ENCODE results near the gene GDF10.

GDF10 gene

DNA sequence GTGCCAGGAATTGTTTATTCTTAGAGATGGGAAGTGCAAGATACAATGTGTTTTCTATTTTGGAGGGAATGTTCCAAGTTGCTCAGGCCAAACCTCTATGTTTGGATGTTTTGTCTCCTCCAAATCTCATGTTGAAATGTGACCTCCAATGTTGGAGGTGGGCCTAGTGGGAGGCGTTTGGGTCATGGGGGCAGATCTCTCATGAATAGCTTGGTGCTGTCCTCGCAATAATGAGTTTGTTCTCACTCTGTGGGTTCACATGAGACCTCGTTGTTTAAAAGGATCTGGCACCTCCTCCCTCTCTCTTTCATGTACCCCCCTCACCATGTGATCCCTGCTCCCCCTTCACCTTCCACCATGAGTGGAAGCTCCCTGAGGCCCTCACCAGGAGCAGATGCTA is 8.3 kb upstream of the GDF10 start:
- Histone ChIP-seq H3K4me1 (ENCODE audit: control insufficient read depth, low read depth, low read length) (no peaks in the 10 kb centered on the region), H3K79me1 (ENCODE audit: low read length) (no peaks in the 10 kb centered on the region), H3K4ac (ENCODE audit: low read depth, low read length) (no peak overlapping the region), H3K56ac (ENCODE audit: low read length) (no peak overlapping the region), H4K5ac (ENCODE audit: low read length) (no peak overlapping the region), H2AK5ac (ENCODE audit: low read length) (no peak overlapping the region), H3K23ac (ENCODE audit: low read length) (no peak overlapping the region), H2BK120ac (ENCODE audit: low read depth, low read length) (no peak overlapping the region), H3K27ac (ENCODE audit: low read depth, low read length) (no peak overlapping the region), H3K18ac (ENCODE audit: low read length) (no peak overlapping the region), H3K9ac (ENCODE audit: low read length) (no peak overlapping the region), H2BK15ac (replicated peaks; ENCODE audit: low read depth) (no peak overlapping the region), H2BK5ac (ENCODE audit: low read length) (no peak overlapping the region), H4K8ac (ENCODE audit: low read depth, low read length) (no peak overlapping the region), H3K4me2 (ENCODE audit: low read length) (no peak overlapping the region), H3K36me3 (ENCODE audit: control insufficient read depth, insufficient read depth, low read length) (no peaks in the 10 kb centered on the region), H3K4me3 (ENCODE audit: low read length) (no peak overlapping the region), H3K79me2 (ENCODE audit: control insufficient read depth, insufficient read depth, low read length) (no peaks in the 10 kb centered on the region), H3K27me3 (ENCODE audit: insufficient read depth, low read length, poor library complexity) (no peaks in the 10 kb centered on the region)
- DNase-seq: no peak
- no CpG with 5 or more reads among the region's 3 CpGs for WGBS (ENCODE audit: extremely low coverage, insufficient coverage, low lambda C conversion rate)

DNA sequence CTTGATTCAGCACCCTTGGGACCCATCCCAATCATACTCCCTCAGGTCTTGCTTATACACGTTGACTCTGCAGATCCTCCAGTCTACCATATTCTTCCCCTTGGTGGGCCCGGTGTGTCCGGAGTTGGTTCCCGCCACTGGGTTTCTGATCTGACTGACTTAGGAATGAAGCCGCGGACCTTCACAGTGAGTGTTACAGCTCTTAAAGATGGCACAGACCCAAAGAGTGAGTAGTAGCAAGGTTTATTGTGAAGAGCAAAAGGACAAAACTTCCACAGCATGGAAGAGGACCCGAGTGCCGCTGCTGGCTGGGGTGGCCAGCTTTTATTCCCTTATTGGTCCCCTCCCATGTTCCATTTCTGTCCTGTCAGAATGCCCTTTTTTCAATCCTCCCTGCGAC is 5.9 kb upstream of the GDF10 start:
- H3K79me2 ChIP-seq (ENCODE audit: control insufficient read depth, insufficient read depth, low read length): no peaks in the 10 kb centered on the region
- H2BK120ac ChIP-seq (ENCODE audit: low read depth, low read length): no peak overlapping the region
- H3K36me3 ChIP-seq (ENCODE audit: control insufficient read depth, insufficient read depth, low read length): no peaks in the 10 kb centered on the region
- no peaks in the 10 kb centered on the region for H3K4me1 ChIP-seq (ENCODE audit: control insufficient read depth, low read depth, low read length)
- H4K5ac ChIP-seq (ENCODE audit: low read length): no peak overlapping the region
- no peak for DNase-seq
- H3K27me3 ChIP-seq (ENCODE audit: insufficient read depth, low read length, poor library complexity): no peaks in the 10 kb centered on the region
- no peaks in the 10 kb centered on the region for H3K79me1 ChIP-seq (ENCODE audit: low read length)
- no peak overlapping the region for H3K23ac ChIP-seq (ENCODE audit: low read length)
- no peak overlapping the region for H3K4me3 ChIP-seq (ENCODE audit: low read length)
- H3K18ac ChIP-seq (ENCODE audit: low read length): no peak overlapping the region
- no peak overlapping the region for H2BK5ac ChIP-seq (ENCODE audit: low read length)
- H2BK15ac ChIP-seq (replicated peaks; ENCODE audit: low read depth): no peak overlapping the region
- no peak overlapping the region for H3K56ac ChIP-seq (ENCODE audit: low read length)
- no peak overlapping the region for H3K27ac ChIP-seq (ENCODE audit: low read depth, low read length)
- no peak overlapping the region for H3K4ac ChIP-seq (ENCODE audit: low read depth, low read length)
- no peak overlapping the region for H4K8ac ChIP-seq (ENCODE audit: low read depth, low read length)
- no peak overlapping the region for H3K4me2 ChIP-seq (ENCODE audit: low read length)
- no peak overlapping the region for H2AK5ac ChIP-seq (ENCODE audit: low read length)
- no CpG with 5 or more reads among the region's 9 CpGs for WGBS (ENCODE audit: extremely low coverage, insufficient coverage, low lambda C conversion rate)
- H3K9ac ChIP-seq (ENCODE audit: low read length): no peak overlapping the region

DNA sequence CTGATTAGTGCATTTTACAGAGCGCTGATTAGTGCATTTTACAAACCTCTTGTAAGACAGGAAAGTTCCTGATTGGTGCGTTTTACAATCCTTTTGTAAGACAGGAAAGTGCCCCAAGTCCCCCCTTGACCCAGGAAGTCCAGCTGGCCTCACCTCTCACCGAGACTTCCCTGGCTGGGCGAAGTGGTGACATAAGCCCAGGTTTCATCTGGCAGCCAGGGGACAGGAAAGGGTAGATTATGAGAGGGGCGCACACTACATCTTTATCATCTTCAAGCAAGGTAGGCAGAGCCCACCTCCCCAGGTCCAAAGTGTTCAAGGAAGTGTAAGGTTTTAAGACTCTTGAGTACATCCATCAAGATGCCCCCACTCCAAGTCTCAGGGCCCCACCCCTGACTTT is 5.5 kb upstream of the GDF10 start:
- H2BK15ac ChIP-seq (replicated peaks; ENCODE audit: low read depth): no peak overlapping the region
- H3K27ac ChIP-seq (ENCODE audit: low read depth, low read length): no peak overlapping the region
- no peak overlapping the region for H4K8ac ChIP-seq (ENCODE audit: low read depth, low read length)
- no peak overlapping the region for H3K4me3 ChIP-seq (ENCODE audit: low read length)
- no peak overlapping the region for H3K18ac ChIP-seq (ENCODE audit: low read length)
- H3K4me2 ChIP-seq (ENCODE audit: low read length): no peak overlapping the region
- no peaks in the 10 kb centered on the region for H3K4me1 ChIP-seq (ENCODE audit: control insufficient read depth, low read depth, low read length)
- H3K79me1 ChIP-seq (ENCODE audit: low read length): no peaks in the 10 kb centered on the region
- H4K5ac ChIP-seq (ENCODE audit: low read length): no peak overlapping the region
- no peak overlapping the region for H3K4ac ChIP-seq (ENCODE audit: low read depth, low read length)
- no peak overlapping the region for H2BK5ac ChIP-seq (ENCODE audit: low read length)
- H3K56ac ChIP-seq (ENCODE audit: low read length): no peak overlapping the region
- DNase-seq: no peak
- H3K36me3 ChIP-seq (ENCODE audit: control insufficient read depth, insufficient read depth, low read length): no peaks in the 10 kb centered on the region
- H2AK5ac ChIP-seq (ENCODE audit: low read length): no peak overlapping the region
- WGBS (ENCODE audit: extremely low coverage, insufficient coverage, low lambda C conversion rate): no CpG with 5 or more reads among the region's 5 CpGs
- H2BK120ac ChIP-seq (ENCODE audit: low read depth, low read length): no peak overlapping the region
- H3K9ac ChIP-seq (ENCODE audit: low read length): no peak overlapping the region
- H3K23ac ChIP-seq (ENCODE audit: low read length): no peak overlapping the region
- H3K79me2 ChIP-seq (ENCODE audit: control insufficient read depth, insufficient read depth, low read length): no peaks in the 10 kb centered on the region
- H3K27me3 ChIP-seq (ENCODE audit: insufficient read depth, low read length, poor library complexity): peaks cover 2% of the 10 kb centered on the region

DNA sequence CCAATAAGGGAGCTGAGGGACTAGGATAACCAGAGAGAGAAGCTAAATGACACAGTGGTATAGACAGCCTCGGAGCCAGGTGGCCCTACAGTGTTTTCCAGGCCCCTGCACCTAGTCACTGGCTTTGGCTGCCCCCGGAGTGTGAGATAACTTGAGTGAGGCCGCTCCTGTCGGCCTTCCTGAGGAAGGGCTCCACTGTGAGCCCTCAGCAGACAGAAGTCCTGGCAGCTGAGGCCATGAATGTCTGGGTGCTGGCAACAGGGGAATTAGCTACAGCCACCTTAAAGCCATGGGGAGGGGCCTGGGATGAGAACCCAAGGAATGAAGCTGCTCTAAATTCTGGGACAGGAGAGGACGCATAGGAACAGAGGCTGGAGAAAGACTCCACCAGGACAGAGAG is 4.6 kb upstream of the GDF10 start:
- no CpG with 5 or more reads among the region's 5 CpGs for WGBS (ENCODE audit: extremely low coverage, insufficient coverage, low lambda C conversion rate)
- H3K4ac ChIP-seq (ENCODE audit: low read depth, low read length): no peak overlapping the region
- no peak overlapping the region for H2BK15ac ChIP-seq (replicated peaks; ENCODE audit: low read depth)
- DNase-seq: no peak
- no peaks in the 10 kb centered on the region for H3K36me3 ChIP-seq (ENCODE audit: control insufficient read depth, insufficient read depth, low read length)
- H3K27me3 ChIP-seq (ENCODE audit: insufficient read depth, low read length, poor library complexity): peaks cover 7% of the 10 kb centered on the region
- no peak overlapping the region for H4K8ac ChIP-seq (ENCODE audit: low read depth, low read length)
- H4K5ac ChIP-seq (ENCODE audit: low read length): no peak overlapping the region
- no peak overlapping the region for H3K4me2 ChIP-seq (ENCODE audit: low read length)
- H3K56ac ChIP-seq (ENCODE audit: low read length): no peak overlapping the region
- H3K23ac ChIP-seq (ENCODE audit: low read length): no peak overlapping the region
- no peak overlapping the region for H2BK5ac ChIP-seq (ENCODE audit: low read length)
- H3K79me2 ChIP-seq (ENCODE audit: control insufficient read depth, insufficient read depth, low read length): no peaks in the 10 kb centered on the region
- no peak overlapping the region for H2AK5ac ChIP-seq (ENCODE audit: low read length)
- H2BK120ac ChIP-seq (ENCODE audit: low read depth, low read length): no peak overlapping the region
- H3K27ac ChIP-seq (ENCODE audit: low read depth, low read length): no peak overlapping the region
- no peak overlapping the region for H3K9ac ChIP-seq (ENCODE audit: low read length)
- no peak overlapping the region for H3K4me3 ChIP-seq (ENCODE audit: low read length)
- H3K18ac ChIP-seq (ENCODE audit: low read length): no peak overlapping the region
- H3K79me1 ChIP-seq (ENCODE audit: low read length): no peaks in the 10 kb centered on the region
- no peaks in the 10 kb centered on the region for H3K4me1 ChIP-seq (ENCODE audit: control insufficient read depth, low read depth, low read length)

DNA sequence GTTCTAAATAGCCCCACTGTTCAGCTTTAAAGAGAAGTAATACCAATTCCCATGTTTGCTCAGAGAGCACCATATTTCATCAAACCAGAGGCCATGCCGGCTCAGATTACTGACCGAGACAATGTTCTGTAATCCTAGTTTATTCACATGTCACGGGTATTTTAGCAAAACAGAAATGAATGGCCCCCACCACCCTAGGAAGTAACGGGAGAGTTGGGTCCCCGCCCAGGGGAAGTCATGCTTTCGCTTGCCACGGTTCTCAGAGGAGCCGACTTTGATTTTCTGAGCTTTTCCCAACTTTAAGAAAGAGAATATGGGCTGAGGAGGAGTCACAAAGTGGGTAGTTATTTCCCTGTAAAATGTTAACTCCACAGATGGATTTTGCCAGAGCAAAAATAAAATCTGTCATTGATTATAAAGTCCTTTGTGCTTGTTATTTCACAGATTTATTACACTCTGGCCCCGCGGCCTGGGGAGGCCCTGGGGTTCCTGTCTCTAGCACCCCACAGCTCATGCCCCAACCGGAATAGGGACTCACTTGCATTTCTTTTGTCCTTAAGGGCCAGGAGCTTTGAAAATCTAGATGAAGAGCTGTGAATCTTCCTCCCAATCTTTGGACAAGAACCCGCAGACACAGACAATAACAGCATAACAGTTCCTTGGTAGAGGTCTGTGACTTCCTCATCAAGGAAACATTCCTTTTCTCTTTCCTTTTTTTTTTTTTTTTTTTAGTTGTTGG is 3.7 kb upstream of the GDF10 start:
- Histone ChIP-seq H3K27me3 (ENCODE audit: insufficient read depth, low read length, poor library complexity) (peaks cover 10% of the 10 kb centered on the region), H4K8ac (ENCODE audit: low read depth, low read length) (no peak overlapping the region), H4K5ac (ENCODE audit: low read length) (no peak overlapping the region), H3K4me2 (ENCODE audit: low read length) (no peak overlapping the region), H3K18ac (ENCODE audit: low read length) (no peak overlapping the region), H3K4ac (ENCODE audit: low read depth, low read length) (no peak overlapping the region), H3K56ac (ENCODE audit: low read length) (no peak overlapping the region), H3K27ac (ENCODE audit: low read depth, low read length) (no peak overlapping the region), H3K4me3 (ENCODE audit: low read length) (no peak overlapping the region), H2BK5ac (ENCODE audit: low read length) (no peak overlapping the region), H3K36me3 (ENCODE audit: control insufficient read depth, insufficient read depth, low read length) (no peaks in the 10 kb centered on the region), H2BK15ac (replicated peaks; ENCODE audit: low read depth) (no peak overlapping the region), H3K9ac (ENCODE audit: low read length) (no peak overlapping the region), H3K23ac (ENCODE audit: low read length) (no peak overlapping the region), H3K4me1 (ENCODE audit: control insufficient read depth, low read depth, low read length) (no peaks in the 10 kb centered on the region), H2BK120ac (ENCODE audit: low read depth, low read length) (no peak overlapping the region), H3K79me1 (ENCODE audit: low read length) (no peaks in the 10 kb centered on the region), H3K79me2 (ENCODE audit: control insufficient read depth, insufficient read depth, low read length) (no peaks in the 10 kb centered on the region), H2AK5ac (ENCODE audit: low read length) (no peak overlapping the region)
- no CpG with 5 or more reads among the region's 12 CpGs for WGBS (ENCODE audit: extremely low coverage, insufficient coverage, low lambda C conversion rate)
- DNase-seq: no peak

DNA sequence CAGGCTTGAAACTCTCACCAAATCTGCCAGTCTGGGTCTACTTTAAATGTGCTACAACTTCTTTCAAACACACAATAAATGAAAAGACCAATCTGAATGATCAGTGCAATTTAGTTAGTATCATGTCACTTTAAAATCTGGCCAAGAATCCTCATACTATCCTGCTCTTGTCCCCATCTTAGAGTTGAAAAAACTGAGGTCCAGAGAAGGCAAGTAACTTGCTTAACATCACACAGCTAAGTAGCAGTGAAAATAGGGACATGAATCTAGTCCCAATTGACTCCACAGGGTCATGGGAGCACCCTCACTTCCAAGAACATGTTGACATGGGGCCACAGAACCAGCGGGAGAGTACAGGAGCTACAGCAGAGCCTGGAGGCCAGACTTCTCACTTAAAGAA is 3.1 kb upstream of the GDF10 start:
- H3K56ac ChIP-seq (ENCODE audit: low read length): no peak overlapping the region
- no peak overlapping the region for H3K18ac ChIP-seq (ENCODE audit: low read length)
- no peaks in the 10 kb centered on the region for H3K79me2 ChIP-seq (ENCODE audit: control insufficient read depth, insufficient read depth, low read length)
- no peak overlapping the region for H3K4me2 ChIP-seq (ENCODE audit: low read length)
- no CpG with 5 or more reads among the region's 1 CpG for WGBS (ENCODE audit: extremely low coverage, insufficient coverage, low lambda C conversion rate)
- no peak overlapping the region for H3K4ac ChIP-seq (ENCODE audit: low read depth, low read length)
- H3K36me3 ChIP-seq (ENCODE audit: control insufficient read depth, insufficient read depth, low read length): no peaks in the 10 kb centered on the region
- H4K5ac ChIP-seq (ENCODE audit: low read length): no peak overlapping the region
- no peaks in the 10 kb centered on the region for H3K79me1 ChIP-seq (ENCODE audit: low read length)
- H3K27ac ChIP-seq (ENCODE audit: low read depth, low read length): no peak overlapping the region
- H3K4me3 ChIP-seq (ENCODE audit: low read length): no peak overlapping the region
- DNase-seq: no peak
- H2BK5ac ChIP-seq (ENCODE audit: low read length): no peak overlapping the region
- H3K23ac ChIP-seq (ENCODE audit: low read length): no peak overlapping the region
- peaks cover 11% of the 10 kb centered on the region for H3K27me3 ChIP-seq (ENCODE audit: insufficient read depth, low read length, poor library complexity)
- H2BK15ac ChIP-seq (replicated peaks; ENCODE audit: low read depth): no peak overlapping the region
- H3K9ac ChIP-seq (ENCODE audit: low read length): no peak overlapping the region
- H2BK120ac ChIP-seq (ENCODE audit: low read depth, low read length): no peak overlapping the region
- no peaks in the 10 kb centered on the region for H3K4me1 ChIP-seq (ENCODE audit: control insufficient read depth, low read depth, low read length)
- H2AK5ac ChIP-seq (ENCODE audit: low read length): no peak overlapping the region
- no peak overlapping the region for H4K8ac ChIP-seq (ENCODE audit: low read depth, low read length)
